WTC11 (cell line): ENCODE data around the gene BTBD2. TPM values are rescaled to one million over a fixed set of nuclear protein-coding genes. Genes with fewer than 3 reads are reported as not detected.
"Not testable (repeated sequence)": the region's sequence is repeated elsewhere in the genome, so short reads cannot be mapped to it uniquely, and the experiment has no call there.

Experiments
- ATAC-seq: fragments of 200-7000 bp; cut with Tn5 transposase; 2 replicates; pipeline ENCODE4 v1.10.0; 2021; ENCODE audit warnings: mild to moderate bottlenecking, moderate library complexity
- CTCF ChIA-PET: fragments of 300-600 bp; sonication (Branson Sonifier 250); formaldehyde crosslinking; loops from one replicate; lab custom pipeline; 2021; ENCODE audit warnings: antibody characterized with exemption; lab: Charles Lee
- POLR2A ChIA-PET: fragments of 350-600 bp; sonication (Branson Sonifier 250); formaldehyde crosslinking; loops from one replicate; lab custom pipeline; 2021; ENCODE audit warnings: antibody characterized with exemption; lab: Charles Lee
- DNase-seq: peaks from one replicate; pipeline ENCODE4 v3.0.0; 2021; ENCODE audit warnings: low spot score
- H3K27ac Mint-ChIP-seq: 2 replicates; pipeline ENCODE4 v1.8.0; 2021; ENCODE audit warnings: mixed read lengths
- H3K27me3 Mint-ChIP-seq: 2 replicates; pipeline ENCODE4 v1.8.0; 2021; ENCODE audit warnings: low read depth, mild to moderate bottlenecking, moderate library complexity, mixed read lengths
- H3K36me3 Mint-ChIP-seq: 2 replicates; pipeline ENCODE4 v1.8.0; 2021; ENCODE audit warnings: mixed read lengths
- H3K4me1 Mint-ChIP-seq: 2 replicates; pipeline ENCODE4 v1.8.0; 2022; ENCODE audit warnings: mixed read lengths
- H3K4me3 Mint-ChIP-seq: 2 replicates; pipeline ENCODE4 v1.8.0; 2021; ENCODE audit warnings: mild to moderate bottlenecking, moderate library complexity, mixed read lengths
- H3K9me3 Mint-ChIP-seq: 2 replicates; pipeline ENCODE4 v1.8.0; 2021; ENCODE audit warnings: mixed read lengths
- ELF4 ChIP-seq: sonication (generic); formaldehyde crosslinking; IDR thresholded peaks from 2 replicates; pipeline ENCODE4 v1.8.1; 2022; ENCODE audit warnings: low read depth, mild to moderate bottlenecking, moderate library complexity, missing genetic modification reagents
- FOXJ3 ChIP-seq: sonication (generic); formaldehyde crosslinking; IDR thresholded peaks from 2 replicates; pipeline ENCODE4 v1.9.0; 2021; ENCODE audit warnings: missing genetic modification reagents, mild to moderate bottlenecking, borderline replicate concordance
- HMGA2 ChIP-seq: fragments of 250-450 bp; sonication (Bioruptor Pico); IDR thresholded peaks from 2 replicates; pipeline ENCODE4 v1.4.0; 2021; ENCODE audit warnings: mild to moderate bottlenecking, moderate library complexity
- IRF1 ChIP-seq: sonication (generic); formaldehyde crosslinking; IDR thresholded peaks from 2 replicates; pipeline ENCODE4 v1.8.0; 2023; ENCODE audit warnings: missing genetic modification reagents
- JAZF1 ChIP-seq: fragments of 250-450 bp; sonication (Bioruptor Pico); IDR thresholded peaks from 2 replicates; pipeline ENCODE4 v1.9.0; 2021; ENCODE audit warnings: moderate library complexity, mild to moderate bottlenecking, inconsistent platforms
- PRDM15 ChIP-seq: sonication (generic); formaldehyde crosslinking; IDR thresholded peaks from 2 replicates; pipeline ENCODE4 v1.8.0; 2022; ENCODE audit warnings: missing genetic modification reagents
- ZNF121 ChIP-seq: sonication (generic); formaldehyde crosslinking; IDR thresholded peaks from 2 replicates; pipeline ENCODE4 v1.8.0; 2023; ENCODE audit warnings: missing genetic modification reagents
- ZNF219 ChIP-seq: sonication (generic); formaldehyde crosslinking; IDR thresholded peaks from 2 replicates; pipeline ENCODE4 v1.8.0; 2023; ENCODE audit warnings: missing genetic modification reagents, mild to moderate bottlenecking, borderline replicate concordance
- ZNF232 ChIP-seq: sonication (generic); formaldehyde crosslinking; IDR thresholded peaks from 2 replicates; pipeline ENCODE4 v1.8.0; 2022; ENCODE audit warnings: mild to moderate bottlenecking, missing genetic modification reagents
- ZNF317 ChIP-seq: sonication (generic); formaldehyde crosslinking; IDR thresholded peaks from 2 replicates; pipeline ENCODE4 v1.8.1; 2023; ENCODE audit warnings: low read depth, mild to moderate bottlenecking, moderate library complexity, missing genetic modification reagents, borderline replicate concordance
- total RNA-seq: library from RNA; stranded (reverse); gene quantifications from 3 replicates; pipeline ENCODE4 v1.2.3, GENCODE V29; 2021
- TF ChIP-seq, protein P1 (sequence below): sonication (generic); formaldehyde crosslinking; IDR thresholded peaks from 2 replicates; pipeline ENCODE4 v1.8.1; 2022; ENCODE audit warnings: missing genetic modification reagents, borderline replicate concordance

BTBD2 gene
- total RNA-seq, 1 experiment from 2014 or later: 106 TPM

DNA sequence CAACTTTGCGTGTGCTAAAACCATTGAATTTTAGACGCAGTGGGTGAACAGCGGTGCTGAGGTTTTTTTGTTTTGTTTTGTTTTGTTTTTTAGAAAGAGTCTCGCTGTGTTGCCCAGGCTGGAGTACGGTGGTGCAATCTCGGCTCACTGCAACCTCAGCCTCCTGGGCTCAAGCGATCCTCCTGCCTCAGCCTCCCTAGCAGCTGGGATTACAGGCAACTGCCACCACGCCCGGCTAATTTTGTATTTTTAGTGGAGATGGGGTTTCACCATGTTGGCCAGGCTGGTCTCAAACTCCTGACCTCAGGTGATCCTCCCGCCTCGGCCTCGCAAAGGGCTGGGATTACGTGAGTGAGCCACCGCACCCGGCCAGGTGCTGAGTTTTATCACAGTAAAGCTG is 18.7 kb upstream of the BTBD2 start:
- not testable (repeated sequence) for H3K4me3 Mint-ChIP-seq, ATAC-seq, H3K27ac Mint-ChIP-seq, H3K36me3 Mint-ChIP-seq, H3K27me3 Mint-ChIP-seq
- TF ChIP-seq ZNF121 (CRISPR knock-in tag): 0 out of 2 replicates have a peak, but pooled peaks have one; percentile 51
- TF ChIP-seq, all 79 proteins: peak for 1; not testable (repeated sequence) for 78
- not testable (repeated sequence) for DNase-seq, H3K9me3 Mint-ChIP-seq
- ChIA-PET CTCF (interaction anchor here (0.6 to 2.2 kb wide), 11 partner anchors 15 to 603 kb away, joined by 3 to 14 read pairs (median 4); partner anchors contain the start of genes MKNK2 and MOB3A), POLR2A (interaction anchor here (2.4 kb wide), 1 partner anchor 18 kb away, joined by 17 read pairs; no protein-coding TSS in a partner anchor)
- H3K4me1 Mint-ChIP-seq: peaks cover 17% of the 10 kb centered on the region

DNA sequence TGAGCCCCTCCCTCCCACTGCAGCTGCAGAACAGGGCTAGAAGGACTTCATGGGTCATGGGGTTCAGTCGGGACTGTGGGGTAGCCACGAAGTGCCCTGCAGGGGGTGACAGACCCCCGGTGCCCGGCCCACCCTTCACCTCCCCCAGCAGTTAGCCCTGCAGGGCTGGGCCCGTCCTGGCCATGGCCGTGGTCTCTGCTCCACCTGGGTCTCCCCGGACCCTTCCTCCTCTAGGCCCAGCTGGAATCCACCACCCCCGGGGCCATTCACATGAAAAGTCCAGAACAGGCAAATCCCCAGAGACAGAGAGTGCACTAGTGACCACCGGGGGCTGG is 18.3 kb upstream of the BTBD2 start:
- no peak for DNase-seq
- H3K27ac Mint-ChIP-seq: no peak overlapping the region
- 0 out of 2 replicates have a peak, but pooled peaks cover 4% of the 10 kb centered on the region for H3K9me3 Mint-ChIP-seq
- CTCF ChIA-PET: interaction anchor here (0.9 to 2.2 kb wide), 3 partner anchors 8 to 18 kb away, joined by 3 to 14 read pairs (median 4); partner anchors contain the start of gene MKNK2
- no peak for ATAC-seq
- TF ChIP-seq IRF1 (CRISPR knock-in tag) (no peak), FOXJ3 (CRISPR knock-in tag) (no peak), ELF4 (CRISPR knock-in tag) (no peak)
- TF ChIP-seq, protein P1, sequence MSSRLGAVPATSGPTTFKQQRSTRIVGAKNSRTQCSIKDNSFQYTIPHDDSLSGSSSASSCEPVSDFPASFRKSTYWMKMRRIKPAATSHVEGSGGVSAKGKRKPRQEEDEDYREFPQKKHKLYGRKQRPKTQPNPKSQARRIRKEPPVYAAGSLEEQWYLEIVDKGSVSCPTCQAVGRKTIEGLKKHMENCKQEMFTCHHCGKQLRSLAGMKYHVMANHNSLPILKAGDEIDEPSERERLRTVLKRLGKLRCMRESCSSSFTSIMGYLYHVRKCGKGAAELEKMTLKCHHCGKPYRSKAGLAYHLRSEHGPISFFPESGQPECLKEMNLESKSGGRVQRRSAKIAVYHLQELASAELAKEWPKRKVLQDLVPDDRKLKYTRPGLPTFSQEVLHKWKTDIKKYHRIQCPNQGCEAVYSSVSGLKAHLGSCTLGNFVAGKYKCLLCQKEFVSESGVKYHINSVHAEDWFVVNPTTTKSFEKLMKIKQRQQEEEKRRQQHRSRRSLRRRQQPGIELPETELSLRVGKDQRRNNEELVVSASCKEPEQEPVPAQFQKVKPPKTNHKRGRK (CRISPR knock-in tag): no peak
- H3K36me3 Mint-ChIP-seq: 0 out of 2 replicates have a peak, but pooled peaks cover 2% of the 10 kb centered on the region
- H3K4me1 Mint-ChIP-seq: peaks cover 17% of the 10 kb centered on the region
- no peak overlapping the region for H3K4me3 Mint-ChIP-seq
- H3K27me3 Mint-ChIP-seq: peaks cover 2% of the 10 kb centered on the region; the same call in 1 of the 2 replicates
- POLR2A ChIA-PET: interaction anchor here (2.4 kb wide), 1 partner anchor 18 kb away, joined by 17 read pairs; no protein-coding TSS in a partner anchor

DNA sequence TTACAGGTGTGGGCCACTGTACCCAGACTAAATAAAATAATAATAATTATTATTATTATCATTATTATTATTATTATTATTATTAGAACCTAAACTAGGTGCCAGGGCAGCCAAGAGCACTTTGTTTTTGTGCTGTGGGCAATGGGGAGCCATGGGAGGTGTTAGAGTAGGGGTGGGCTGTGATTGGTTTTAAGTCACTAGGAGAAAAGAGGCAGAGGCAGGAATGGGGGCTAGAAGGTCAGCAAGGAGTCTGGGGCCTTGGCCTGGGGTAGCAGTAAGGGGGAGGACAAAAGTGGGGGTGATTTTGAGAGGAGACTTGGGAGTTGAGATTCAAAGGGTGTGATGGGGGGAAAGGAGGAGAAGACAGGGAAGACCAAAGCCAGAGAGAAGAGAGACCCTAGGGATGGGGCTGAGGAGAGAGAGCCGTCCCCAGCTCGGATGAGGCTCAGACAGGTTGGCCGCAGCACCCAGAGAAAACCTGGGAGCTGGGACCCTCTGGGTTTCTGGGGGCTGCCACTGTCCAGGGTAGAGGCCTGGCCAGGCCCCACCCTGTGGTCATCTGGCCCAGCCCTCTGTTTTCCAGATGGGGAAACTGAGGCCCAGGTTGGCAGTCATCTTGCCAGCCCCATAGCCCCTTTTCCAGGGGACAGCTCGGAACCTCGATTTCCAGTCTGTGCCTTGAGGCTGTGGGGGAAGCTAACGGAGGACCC is 17.8 kb upstream of the BTBD2 start:
- ATAC-seq: no peak
- POLR2A ChIA-PET: no interaction called here
- CTCF ChIA-PET: interaction anchor here (0.9 to 1.2 kb wide), 3 partner anchors 9 to 21 kb away, joined by 3 to 4 read pairs (median 4); partner anchors contain the start of gene MKNK2

DNA sequence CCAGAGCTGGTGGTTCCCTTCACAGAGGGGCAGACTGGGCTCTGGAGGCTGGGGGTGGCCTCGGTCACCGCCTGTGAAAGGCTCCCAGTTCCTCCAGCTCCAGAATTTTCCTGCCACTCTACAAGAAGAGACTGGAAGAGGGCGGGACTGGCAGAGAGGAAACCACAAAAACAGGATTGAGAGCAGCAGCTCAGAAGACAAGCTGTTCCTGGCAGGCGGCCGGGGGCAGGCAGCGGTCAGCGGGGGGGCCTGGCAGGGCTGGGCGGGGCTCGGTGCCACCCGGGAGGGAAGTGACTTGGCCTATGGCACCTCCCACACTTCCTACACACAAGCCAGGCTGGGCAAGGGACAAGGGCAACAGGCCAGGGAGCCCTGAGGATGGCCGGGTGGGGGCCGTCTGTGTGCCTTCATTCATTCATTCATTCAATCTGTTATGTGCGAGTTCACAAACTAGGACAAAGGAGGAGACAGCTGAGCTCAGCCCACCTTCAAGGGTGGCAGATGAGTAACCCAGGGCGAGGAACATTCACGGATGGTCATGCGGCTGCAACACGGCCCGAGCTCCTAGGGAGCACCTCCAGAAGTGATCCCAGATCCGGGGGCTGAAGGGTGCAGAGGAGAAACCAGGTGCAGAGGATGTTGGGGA is 16.9 kb upstream of the BTBD2 start:
- Mint-ChIP-seq H3K36me3 (no peaks in the 10 kb centered on the region), H3K4me3 (no peak overlapping the region), H3K27ac (peak overlapping the region; percentile 51; the same call in 1 of the 2 replicates), H3K9me3 (0 out of 2 replicates have a peak, but pooled peaks cover 4% of the 10 kb centered on the region), H3K4me1 (peaks cover 19% of the 10 kb centered on the region), H3K27me3 (peaks cover 2% of the 10 kb centered on the region; the same call in 1 of the 2 replicates)
- ChIA-PET POLR2A (no interaction called here), CTCF (interaction anchor here (0.9 to 1.2 kb wide), 3 partner anchors 10 to 22 kb away, joined by 3 to 4 read pairs (median 3); no protein-coding TSS in a partner anchor)
- DNase-seq (no peak), ATAC-seq (no peak)
- no peak for TF ChIP-seq JAZF1 (CRISPR knock-in tag)
- peak; percentile 83 for TF ChIP-seq PRDM15 (CRISPR knock-in tag)
- TF ChIP-seq ZNF317 (CRISPR knock-in tag): no peak
- TF ChIP-seq ZNF232 (CRISPR knock-in tag): no peak

More for the DNA sequence above, 17.8 kb upstream of the BTBD2 start:
- Mint-ChIP-seq H3K4me1 (peaks cover 21% of the 10 kb centered on the region), H3K27me3 (peaks cover 2% of the 10 kb centered on the region; the same call in 1 of the 2 replicates), H3K4me3 (no peak overlapping the region), H3K27ac (no peak overlapping the region), H3K36me3 (0 out of 2 replicates have a peak, but pooled peaks cover 2% of the 10 kb centered on the region), H3K9me3 (0 out of 2 replicates have a peak, but pooled peaks cover 4% of the 10 kb centered on the region)
- no peak for TF ChIP-seq ZNF219 (CRISPR knock-in tag)
- TF ChIP-seq HMGA2: peak; percentile 58
- no peak for DNase-seq
